Colonic mucosa (tissue), 4 donors: ENCODE results near the gene TAF4. TPM values are rescaled to one million over a fixed set of nuclear protein-coding genes. Genes with fewer than 3 reads are reported as not detected.
A peak's percentile ranks its signal among the peaks of the same experiment; 100 is the strongest.

ENCODE experiments used
- DNase-seq: peaks from one replicate; pipeline ENCODE4 v3.0.0-alpha.2; 2020
- H3K27ac ChIP-seq: fragments of 200-600 bp; one replicate; pipeline ENCODE4 v1.8.0; 2021
- H3K27me3 ChIP-seq: fragments of 200-600 bp; one replicate; pipeline ENCODE4 v1.8.0; 2021
- H3K36me3 ChIP-seq: fragments of 200-600 bp; one replicate; pipeline ENCODE4 v1.8.0; 2021
- H3K4me1 ChIP-seq: fragments of 200-600 bp; one replicate; pipeline ENCODE4 v1.8.0; 2021; ENCODE audit warnings: mild to moderate bottlenecking
- H3K4me3 ChIP-seq: fragments of 200-600 bp; one replicate; pipeline ENCODE4 v1.8.0; 2021
- H3K9ac ChIP-seq, 2 donors: one replicate each; pipeline ENCODE4 v1.7.0; 2013; ENCODE audit warnings: control low read depth in 2 of 2, low read depth in 2 of 2, low read length in 2 of 2
- H3K9me3 ChIP-seq: fragments of 200-600 bp; one replicate; pipeline ENCODE4 v1.8.0; 2021
- intact Hi-C: fragments of 100-400 bp; cut with DNase I; formaldehyde crosslinking; loops from one replicate; pipeline ENCODE4 v1.14.1; 2022
- total RNA-seq, 2 donors: library from RNA; stranded (reverse); fragmentation: NEBNext Ultra II Directional in 1 of 2; extraction: Animal tissue kit (Norgen Biotek cat#: 25700) in 1 of 2; gene quantifications; one replicate each; pipeline ENCODE4 v1.2.1, GENCODE V29; 2021
- TF ChIP-seq, protein P1 (sequence below): fragments of 200-600 bp; IDR thresholded peaks from one replicate; pipeline ENCODE4 v1.8.0; 2022; ENCODE audit warnings: antibody characterized with exemption, mild to moderate bottlenecking
- donor health status: healthy.
- donor health status: DM: no; HTN: no; CAD: no.
- donor health status: DM: no; HTN: no; CAD: no.

TAF4 gene
- total RNA-seq, 2 donors from 2014 or later: 17.4 to 27.3 TPM

DNA sequence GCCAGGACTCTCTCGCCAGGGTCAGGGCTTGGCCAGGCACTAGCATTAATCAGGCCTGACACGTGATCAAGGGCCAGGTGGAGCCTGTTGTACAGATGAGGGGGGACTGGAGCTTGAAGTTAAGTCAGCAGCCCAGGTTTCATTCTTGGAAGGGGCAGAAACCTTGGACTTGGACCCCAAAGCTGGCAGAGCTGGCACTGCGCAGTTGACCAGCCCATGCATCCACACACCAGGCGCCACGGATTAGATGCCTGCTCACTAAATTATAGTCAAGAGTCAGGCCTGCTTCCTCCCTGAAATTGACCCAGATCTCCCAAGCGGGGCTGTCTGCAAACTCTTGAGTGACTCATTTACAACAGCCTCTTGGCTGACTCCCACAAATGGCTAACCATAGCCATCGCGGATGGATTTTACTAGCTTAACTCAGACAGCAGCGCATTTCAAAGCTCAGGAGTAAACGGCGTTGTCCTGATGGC is 4.1 kb upstream of the TAF4 start:
- Histone ChIP-seq H3K4me3 (no peak overlapping the region), H3K4me1 (peaks cover 27% of the 10 kb centered on the region), H3K27ac (peak overlapping the region; percentile 47), H3K36me3 (no peaks in the 10 kb centered on the region), H3K9me3 (no peaks in the 10 kb centered on the region), H3K27me3 (no peaks in the 10 kb centered on the region), H3K9ac (peak overlapping the region in 1 of 2 donors; percentile 68)
- peak; percentile 81 for DNase-seq
- TF ChIP-seq, protein P1, sequence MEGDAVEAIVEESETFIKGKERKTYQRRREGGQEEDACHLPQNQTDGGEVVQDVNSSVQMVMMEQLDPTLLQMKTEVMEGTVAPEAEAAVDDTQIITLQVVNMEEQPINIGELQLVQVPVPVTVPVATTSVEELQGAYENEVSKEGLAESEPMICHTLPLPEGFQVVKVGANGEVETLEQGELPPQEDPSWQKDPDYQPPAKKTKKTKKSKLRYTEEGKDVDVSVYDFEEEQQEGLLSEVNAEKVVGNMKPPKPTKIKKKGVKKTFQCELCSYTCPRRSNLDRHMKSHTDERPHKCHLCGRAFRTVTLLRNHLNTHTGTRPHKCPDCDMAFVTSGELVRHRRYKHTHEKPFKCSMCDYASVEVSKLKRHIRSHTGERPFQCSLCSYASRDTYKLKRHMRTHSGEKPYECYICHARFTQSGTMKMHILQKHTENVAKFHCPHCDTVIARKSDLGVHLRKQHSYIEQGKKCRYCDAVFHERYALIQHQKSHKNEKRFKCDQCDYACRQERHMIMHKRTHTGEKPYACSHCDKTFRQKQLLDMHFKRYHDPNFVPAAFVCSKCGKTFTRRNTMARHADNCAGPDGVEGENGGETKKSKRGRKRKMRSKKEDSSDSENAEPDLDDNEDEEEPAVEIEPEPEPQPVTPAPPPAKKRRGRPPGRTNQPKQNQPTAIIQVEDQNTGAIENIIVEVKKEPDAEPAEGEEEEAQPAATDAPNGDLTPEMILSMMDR: no peak
- intact Hi-C loops: no loop called here

DNA sequence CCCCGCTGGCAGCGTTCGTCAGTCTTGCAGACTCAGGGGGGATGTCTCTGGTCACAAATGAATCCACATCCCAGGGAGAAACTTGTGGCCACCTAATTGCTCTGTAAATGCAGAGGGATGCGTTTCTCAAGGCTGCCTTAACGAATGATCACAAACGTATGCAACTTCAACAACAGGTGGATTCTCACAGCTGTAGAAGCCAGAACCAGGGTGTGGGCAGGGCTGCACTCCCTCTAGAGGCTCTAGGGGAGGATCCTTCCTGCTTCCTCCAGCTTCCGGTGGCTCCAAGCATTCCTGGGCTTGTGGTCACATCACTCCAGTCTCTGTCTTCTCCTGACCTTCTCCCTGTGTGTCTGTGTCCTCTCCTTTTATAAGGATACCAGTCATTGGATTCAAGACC is 3.3 kb upstream of the TAF4 start:
- TF ChIP-seq, protein P1: no peak
- Histone ChIP-seq H3K4me3 (no peak overlapping the region), H3K27me3 (no peaks in the 10 kb centered on the region), H3K9me3 (no peaks in the 10 kb centered on the region), H3K27ac (peak overlapping the region; percentile 47), H3K4me1 (peaks cover 29% of the 10 kb centered on the region), H3K36me3 (no peaks in the 10 kb centered on the region), H3K9ac (peak overlapping the region in 1 of 2 donors; percentile 68)
- DNase-seq: peak; percentile 49
- intact Hi-C loops: no loop called here

DNA sequence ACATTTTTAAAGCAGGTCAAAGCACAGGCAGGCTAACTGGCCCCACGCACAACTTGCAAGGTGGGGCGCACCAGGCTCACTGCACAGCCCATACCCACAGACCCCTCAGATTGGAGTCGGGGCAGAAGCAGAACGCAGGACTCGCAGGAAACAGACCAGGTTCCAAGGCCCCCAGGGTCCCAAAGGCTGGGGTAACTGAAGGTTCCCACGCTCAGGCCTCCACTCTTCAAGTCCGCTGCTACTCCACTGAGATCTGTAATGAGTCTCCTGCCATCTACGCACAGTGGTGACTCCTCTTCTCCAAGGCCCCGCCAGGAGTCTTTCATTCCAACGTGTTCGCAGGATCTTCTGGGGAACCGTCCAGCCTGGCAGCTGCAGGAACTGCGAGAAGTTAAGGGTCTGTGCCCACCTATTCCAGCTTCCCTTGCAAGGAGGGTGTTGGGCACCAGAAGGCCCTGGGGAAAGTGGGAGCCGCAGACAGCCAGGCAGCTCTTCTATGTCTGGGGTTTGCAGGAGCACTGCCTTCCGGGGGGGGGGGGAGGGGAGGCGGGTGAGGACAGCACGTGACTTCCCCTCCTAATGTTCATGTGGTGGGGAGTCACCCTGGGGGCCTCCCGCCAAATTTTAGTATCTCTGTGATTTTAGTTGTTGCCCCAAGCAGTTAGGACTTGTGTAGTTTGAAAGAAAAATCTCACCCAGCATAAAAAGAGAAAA is 2.0 kb upstream of the TAF4 start:
- Histone ChIP-seq H3K27me3 (no peaks in the 10 kb centered on the region), H3K4me1 (peaks cover 42% of the 10 kb centered on the region), H3K36me3 (no peaks in the 10 kb centered on the region), H3K9me3 (no peaks in the 10 kb centered on the region), H3K27ac (peak overlapping the region; percentile 83), H3K9ac (peak overlapping the region; percentile 37 to 81), H3K4me3 (peak overlapping the region; percentile 53)
- no peak for DNase-seq
- intact Hi-C loops: no loop called here
- TF ChIP-seq, protein P1: no peak

DNA sequence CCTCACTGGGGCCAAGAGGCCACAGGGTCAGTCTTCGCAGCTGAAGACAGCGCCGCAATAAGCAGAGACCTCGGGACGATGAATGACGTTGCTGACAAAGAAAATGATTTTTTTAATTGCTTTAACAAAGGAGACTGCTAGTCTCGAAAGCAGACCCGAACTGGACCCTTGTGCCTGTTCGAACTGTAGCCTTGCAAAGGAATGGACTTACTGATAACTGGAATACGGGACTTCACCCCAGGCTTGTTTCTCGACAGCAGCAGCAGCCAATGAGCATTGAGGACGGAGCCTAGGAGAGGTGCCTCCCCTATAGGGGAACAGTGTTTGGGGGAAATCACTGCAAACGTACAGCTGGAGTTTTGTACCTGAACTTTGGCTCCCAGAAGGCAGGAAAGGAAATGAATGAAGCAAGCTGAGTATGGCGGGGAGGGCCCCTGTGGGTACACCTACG is 1.3 kb upstream of the TAF4 start:
- peak; percentile 79 for DNase-seq
- peak overlapping the region; percentile 53 for H3K4me3 ChIP-seq
- H3K9ac ChIP-seq: peak overlapping the region; percentile 81 to 86
- TF ChIP-seq, protein P1: no peak
- no peaks in the 10 kb centered on the region for H3K36me3 ChIP-seq
- intact Hi-C loops: no loop called here
- no peaks in the 10 kb centered on the region for H3K27me3 ChIP-seq
- H3K4me1 ChIP-seq: peaks cover 42% of the 10 kb centered on the region
- H3K9me3 ChIP-seq: no peaks in the 10 kb centered on the region
- peak overlapping the region; percentile 83 for H3K27ac ChIP-seq

DNA sequence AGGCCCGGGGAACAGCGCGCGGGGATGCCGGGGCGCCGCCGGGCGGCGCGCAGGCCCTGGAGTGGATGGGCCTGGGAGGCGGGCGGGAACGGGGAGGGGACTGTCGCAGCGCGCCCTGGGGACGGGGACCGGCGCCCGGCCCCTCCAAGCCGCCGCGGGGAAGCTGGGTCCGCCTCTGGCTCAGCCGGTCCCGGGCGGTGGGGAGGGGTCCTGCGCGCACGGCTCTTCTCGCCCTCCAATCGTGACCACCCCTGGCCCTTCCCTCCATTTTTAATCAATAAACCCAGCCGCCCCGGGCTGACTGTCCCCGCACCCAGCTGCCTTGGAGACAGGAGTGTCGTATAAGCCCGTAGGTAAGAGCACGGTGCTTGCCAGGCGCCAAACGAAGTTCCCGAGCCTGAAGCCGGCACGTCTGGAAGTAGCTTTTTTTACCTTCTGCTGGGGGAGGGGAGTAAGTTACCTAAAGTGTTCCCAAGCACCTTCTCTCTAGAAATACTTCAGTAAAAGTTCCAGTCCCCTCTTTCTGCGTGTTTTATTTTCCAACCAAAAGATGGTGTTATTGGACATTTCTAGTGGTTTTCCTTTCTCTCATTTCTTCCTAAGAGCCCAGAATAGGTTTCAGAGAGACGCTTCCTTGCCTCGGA is 780 bp upstream of the TAF4 start:
- TF ChIP-seq, protein P1: no peak
- Histone ChIP-seq H3K4me1 (peaks cover 42% of the 10 kb centered on the region), H3K9me3 (no peaks in the 10 kb centered on the region), H3K27ac (peak overlapping the region; percentile 83), H3K27me3 (no peaks in the 10 kb centered on the region), H3K9ac (peak overlapping the region; percentile 81 to 86), H3K36me3 (no peaks in the 10 kb centered on the region), H3K4me3 (peak overlapping the region; percentile 53)
- intact Hi-C loops: no loop called here
- peak; percentile 60 for DNase-seq
